GM12872 (cell line): Measurements from ENCODE around the gene CDK7.

Experiments
- TF ChIP-seq, protein P1 (sequence below): IDR thresholded peaks from 3 replicates; pipeline ENCODE4 v1.5.1; 2011; ENCODE audit warnings: low read depth, mild to moderate bottlenecking, low read length, moderate library complexity; ENCODE audit not compliant: insufficient read depth

Gene CDK7

GRCh38 chr5:69271376-69271775, 36.7 kb downstream of the CDK7 start:
- TF ChIP-seq, protein P1, sequence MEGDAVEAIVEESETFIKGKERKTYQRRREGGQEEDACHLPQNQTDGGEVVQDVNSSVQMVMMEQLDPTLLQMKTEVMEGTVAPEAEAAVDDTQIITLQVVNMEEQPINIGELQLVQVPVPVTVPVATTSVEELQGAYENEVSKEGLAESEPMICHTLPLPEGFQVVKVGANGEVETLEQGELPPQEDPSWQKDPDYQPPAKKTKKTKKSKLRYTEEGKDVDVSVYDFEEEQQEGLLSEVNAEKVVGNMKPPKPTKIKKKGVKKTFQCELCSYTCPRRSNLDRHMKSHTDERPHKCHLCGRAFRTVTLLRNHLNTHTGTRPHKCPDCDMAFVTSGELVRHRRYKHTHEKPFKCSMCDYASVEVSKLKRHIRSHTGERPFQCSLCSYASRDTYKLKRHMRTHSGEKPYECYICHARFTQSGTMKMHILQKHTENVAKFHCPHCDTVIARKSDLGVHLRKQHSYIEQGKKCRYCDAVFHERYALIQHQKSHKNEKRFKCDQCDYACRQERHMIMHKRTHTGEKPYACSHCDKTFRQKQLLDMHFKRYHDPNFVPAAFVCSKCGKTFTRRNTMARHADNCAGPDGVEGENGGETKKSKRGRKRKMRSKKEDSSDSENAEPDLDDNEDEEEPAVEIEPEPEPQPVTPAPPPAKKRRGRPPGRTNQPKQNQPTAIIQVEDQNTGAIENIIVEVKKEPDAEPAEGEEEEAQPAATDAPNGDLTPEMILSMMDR, result no peak

DNA sequence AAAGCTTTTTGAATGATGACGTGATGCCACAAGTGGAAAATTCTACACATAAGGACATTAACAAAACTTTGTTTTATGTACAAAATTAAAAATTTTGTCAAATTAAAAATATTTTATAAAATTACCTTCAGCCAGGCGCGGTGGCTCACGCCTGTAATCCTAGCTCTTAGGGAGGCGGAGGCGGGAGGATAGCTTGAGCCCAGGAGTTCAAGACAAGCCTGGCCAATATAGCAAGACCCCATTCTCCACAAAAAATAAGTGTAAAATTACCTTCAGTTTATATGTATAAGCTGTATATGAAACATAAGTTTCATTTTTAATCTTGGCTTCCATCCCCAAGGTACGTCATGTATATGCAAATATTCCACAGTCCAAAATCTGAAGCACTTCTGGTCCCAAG, 40.9 kb downstream of the CDK7 start:
- TF ChIP-seq, protein P1, result no peak

DNA sequence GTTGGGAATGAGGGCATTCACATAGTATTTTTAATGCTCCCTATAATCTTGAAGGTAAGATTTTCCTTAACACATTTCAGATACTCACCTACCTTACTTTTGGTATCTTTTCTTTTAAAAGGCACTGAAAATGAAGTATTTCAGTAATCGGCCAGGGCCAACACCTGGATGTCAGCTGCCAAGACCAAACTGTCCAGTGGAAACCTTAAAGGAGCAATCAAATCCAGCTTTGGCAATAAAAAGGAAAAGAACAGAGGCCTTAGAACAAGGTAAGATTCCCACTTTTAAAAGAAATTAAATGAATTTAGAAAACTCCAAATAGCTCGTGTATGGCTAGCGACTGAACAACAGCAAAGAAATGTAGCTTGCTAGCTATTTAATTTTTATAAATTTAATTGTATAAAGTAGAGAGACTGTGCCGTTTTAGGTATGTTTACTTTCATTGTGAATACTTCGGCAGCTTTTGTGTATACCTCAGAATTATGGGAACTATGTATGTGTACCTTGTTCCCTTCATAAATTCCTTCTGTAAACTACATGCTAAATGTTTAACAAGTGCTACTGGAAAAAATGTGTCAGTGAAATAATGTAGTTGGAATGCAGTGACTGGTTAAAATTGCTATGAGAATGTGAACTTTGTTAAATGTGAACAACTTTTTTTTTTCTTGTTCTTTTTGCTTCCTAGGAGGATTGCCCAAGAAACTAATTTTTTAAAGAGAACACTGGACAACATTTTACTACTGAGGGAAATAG, 41.9 kb downstream of the CDK7 start:
- TF ChIP-seq, protein P1, result no peak

DNA sequence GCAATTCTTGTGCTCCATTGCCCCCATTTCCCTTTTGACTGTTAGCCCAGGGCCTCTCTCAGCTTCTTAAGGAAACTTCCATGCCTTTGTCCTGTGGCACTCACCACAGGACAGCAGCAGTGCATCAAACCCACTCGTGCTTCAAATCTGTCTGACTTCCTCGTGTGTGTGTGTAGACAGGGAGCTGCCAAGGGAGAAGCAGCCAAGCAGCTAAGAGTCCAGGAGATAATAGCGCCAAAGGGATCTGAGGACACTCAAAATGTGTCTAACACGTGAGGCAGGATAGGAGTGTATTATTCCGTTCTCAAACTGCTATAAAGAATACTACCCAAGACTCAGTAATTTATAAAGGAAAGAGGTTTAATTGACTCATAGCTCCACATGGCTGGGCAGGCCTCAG, 44.8 kb downstream of the CDK7 start:
- TF ChIP-seq, protein P1, result no peak

DNA sequence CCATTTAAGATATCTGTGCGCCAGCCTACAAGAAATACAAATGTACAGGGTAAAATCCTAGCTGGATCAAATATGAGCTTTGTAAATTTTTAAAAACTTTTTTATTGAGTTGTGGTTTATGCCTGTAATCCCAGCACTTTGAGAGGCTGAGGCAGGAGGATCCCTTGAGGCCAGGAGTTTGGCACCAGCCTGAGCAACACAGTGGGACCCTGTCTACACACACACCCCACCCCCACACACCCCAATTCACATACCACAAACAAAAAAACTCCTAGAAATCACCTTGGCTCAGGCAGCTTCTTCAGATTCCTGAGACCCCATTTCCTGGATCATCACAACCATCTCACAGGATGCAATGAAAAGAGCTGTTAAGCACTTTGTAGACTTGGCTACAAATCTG, 46.4 kb downstream of the CDK7 start:
- TF ChIP-seq, protein P1, result no peak

DNA sequence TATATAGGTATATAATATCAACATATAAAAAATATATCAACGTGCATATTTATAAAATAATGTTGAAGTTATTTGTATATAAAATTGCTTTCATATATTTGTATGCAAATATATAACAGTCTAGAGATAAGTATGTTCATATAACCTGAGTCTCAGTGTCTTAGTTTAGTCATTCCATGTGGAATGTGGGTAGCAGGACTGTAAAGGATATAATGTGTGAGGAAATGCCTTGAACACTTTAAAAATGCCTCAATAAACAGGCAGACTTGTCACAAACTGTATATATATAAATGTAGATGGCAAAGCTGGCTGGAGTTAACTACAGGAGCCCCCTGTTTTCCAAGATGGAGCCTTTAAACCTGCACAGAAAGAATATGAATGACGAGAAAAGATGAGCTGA, 49.5 kb downstream of the CDK7 start:
- TF ChIP-seq, protein P1, result no peak

- TF ChIP-seq, protein P1, result no peak
Observed at GRCh38 chr5:69285448-69286116, 50.9 kb downstream of the CDK7 start.
